Kidney tubule cell (primary cell): ENCODE data around the gene MYL3.

Source experiments
- DNase-seq: peaks from one replicate; pipeline ENCODE4 v3.0.0-alpha.2; 2018; ENCODE audit warnings: low spot score

The MYL3 gene

DNA sequence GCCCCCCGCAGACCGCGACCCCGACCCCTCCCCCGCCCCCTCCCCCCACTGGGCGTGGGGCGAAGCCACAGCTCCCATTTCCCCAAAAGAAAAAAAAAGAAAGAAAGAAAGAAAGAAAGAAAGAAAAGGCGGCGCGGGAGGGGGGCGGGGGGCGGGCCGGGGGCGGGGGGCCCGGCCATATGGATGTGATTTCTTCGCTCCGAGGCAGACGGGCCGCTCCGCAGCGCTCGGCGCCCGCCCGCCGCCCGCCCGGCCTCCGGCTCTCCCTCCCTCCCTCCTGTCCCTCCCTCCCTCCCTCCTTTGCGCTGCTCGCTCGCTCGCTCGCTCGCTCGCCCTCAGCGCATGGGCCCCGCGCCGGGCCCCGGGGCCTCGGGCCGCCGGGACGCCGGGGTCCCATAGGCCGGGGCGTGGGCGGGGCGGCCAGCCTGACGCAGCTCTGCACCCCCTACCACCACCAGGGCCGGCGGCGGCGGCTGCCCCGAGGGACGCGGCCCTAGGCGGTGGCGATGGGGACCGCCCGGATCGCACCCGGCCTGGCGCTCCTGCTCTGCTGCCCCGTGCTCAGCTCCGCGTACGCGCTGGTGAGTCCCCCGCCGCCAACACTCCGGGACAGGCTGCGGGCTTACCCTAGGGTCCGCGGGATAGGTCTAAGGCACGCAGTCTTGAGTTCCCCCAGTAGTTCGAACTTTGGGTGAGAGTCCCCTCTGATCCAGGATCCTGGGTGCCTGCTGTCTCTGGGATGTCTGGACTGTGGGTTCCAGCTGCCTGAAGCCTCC is 20.0 kb upstream of the MYL3 start:
- DNase-seq, result peak; percentile 39

GRCh38 chr3:46882377-46883053 is 19.3 kb upstream of the MYL3 start:
- DNase-seq, result peak; percentile 43

GRCh38 chr3:46881596-46882376 is 18.5 kb upstream of the MYL3 start:
- DNase-seq, result peak; percentile 32

- DNase-seq, result no peak
Measured at GRCh38 chr3:46880884-46881595, 17.8 kb upstream of the MYL3 start.

GRCh38 chr3:46878781-46879436 is 15.7 kb upstream of the MYL3 start:
- DNase-seq, result peak; percentile 95

GRCh38 chr3:46877406-46878125 is 14.3 kb upstream of the MYL3 start, which contains the start of gene PTH1R:
Gene PTH1R, plus strand, starts transcription at chr3:46877721. Its CDS starts 5,839 bp downstream, at chr3:46883560.
- peak; percentile 38 for DNase-seq

DNA sequence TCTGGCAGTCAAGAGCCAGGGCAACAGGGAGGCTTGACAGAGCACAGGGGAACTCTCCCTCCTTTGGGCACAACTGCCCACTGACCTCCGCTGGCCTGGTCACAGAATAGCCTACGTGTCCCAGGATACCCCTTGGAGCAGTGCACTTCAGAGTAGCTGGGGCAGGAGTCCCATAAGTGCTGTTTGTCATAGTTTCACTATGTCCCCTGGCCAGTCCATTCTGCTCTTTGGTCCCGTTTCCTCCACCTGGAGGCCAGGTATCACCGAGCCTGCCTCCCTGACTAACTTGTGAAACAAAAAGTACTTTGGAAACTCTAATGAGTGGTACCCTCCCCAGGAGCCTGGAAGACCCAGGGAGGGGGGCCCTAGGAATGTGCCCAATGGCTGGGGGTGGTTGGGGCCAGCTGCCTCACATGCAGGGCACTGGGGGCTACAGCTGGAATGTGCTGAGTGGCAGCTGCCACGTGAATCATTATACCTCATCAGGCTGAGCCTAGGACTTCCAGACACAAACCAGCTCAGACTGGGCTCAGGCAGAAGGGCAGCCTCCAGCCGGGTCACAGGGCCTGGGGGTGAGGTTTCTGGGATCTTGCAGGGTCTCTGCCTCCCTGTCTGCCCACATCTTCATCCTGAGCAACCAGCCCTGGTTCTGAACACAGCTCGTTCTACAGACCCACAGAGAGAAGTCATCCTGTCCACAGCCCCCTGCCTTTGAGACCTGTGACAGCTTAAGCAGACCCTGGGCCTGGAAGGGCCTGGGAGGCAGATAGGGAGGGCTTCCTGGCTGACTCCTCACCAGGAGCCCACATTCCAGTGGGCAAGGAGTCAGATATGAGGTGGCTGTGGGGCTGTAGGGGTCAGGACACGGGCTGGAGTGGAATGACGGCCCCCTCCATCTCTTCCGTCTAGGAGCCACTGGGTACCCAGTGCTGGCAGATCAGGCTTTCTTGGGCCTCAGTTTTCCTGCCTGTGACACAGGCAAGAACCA is 13.4 kb upstream of the MYL3 start:
- peak; percentile 86 for DNase-seq

GRCh38 chr3:46875560-46875959 is 12.3 kb upstream of the MYL3 start:
- DNase-seq, result no peak

- no peak for DNase-seq
Measured at GRCh38 chr3:46874430-46874829, 11.2 kb upstream of the MYL3 start.

- no peak for DNase-seq
Measured at GRCh38 chr3:46873521-46873920, 10.3 kb upstream of the MYL3 start.

DNA sequence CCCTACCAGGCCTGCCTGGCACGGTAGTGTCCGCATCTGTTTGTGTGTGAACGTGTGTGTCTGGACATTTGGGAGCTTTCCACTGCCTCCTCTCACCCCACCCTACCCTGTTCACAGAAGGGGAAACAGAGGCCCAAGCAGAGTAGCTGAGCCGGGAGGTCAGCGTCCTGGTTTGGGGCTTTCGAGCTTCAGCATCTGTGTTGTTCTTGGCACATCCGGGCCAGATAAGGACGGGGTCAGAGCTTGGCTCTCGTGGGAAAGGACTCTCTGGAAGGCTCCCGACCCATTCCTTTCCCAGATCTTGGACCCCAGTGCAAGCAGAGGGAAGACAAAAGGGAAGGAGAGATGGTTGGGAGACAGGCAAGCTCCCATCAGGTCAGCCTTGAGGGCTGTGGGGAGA is 8.0 kb upstream of the MYL3 start:
- DNase-seq, result no peak

- DNase-seq, result no peak
Measured at GRCh38 chr3:46870651-46871050, 7.4 kb upstream of the MYL3 start.

- DNase-seq, result no peak
Measured at GRCh38 chr3:46869440-46869839, 6.2 kb upstream of the MYL3 start.

GRCh38 chr3:46868948-46869347 is 5.7 kb upstream of the MYL3 start:
- no peak for DNase-seq

GRCh38 chr3:46868287-46868686 is 5.0 kb upstream of the MYL3 start:
- no peak for DNase-seq

- no peak for DNase-seq
Measured at GRCh38 chr3:46867550-46867898, 4.3 kb upstream of the MYL3 start.

- DNase-seq, result peak; percentile 45
Measured at GRCh38 chr3:46866720-46867549, 3.7 kb upstream of the MYL3 start.

DNA sequence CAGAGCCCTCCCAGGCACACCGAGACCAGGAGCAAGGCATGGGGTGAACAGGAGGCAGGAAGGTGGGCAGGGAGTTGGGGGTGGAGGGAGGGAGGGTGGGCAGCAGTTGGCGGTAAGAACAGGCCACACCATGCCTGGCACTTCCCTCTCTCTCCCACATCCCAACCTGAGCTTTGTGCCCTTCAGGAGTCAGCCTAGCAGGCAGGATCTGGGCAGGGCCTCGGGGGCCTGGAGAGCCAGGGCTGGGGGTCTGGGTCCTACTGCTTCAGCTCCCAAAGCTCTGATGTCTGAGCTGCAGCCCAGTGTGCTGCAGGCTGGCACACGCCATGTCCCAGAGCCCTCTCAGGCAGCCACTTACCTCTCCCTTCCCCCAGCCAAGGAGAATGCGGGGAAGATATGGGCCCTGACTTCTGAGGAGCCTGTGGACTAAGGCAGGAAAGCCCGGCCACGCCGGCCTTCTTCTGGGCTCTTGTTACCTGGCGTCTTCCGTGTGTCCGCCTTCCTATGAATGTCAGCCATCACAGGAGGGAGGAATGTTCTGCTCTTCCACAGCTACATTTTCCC is 2.9 kb upstream of the MYL3 start:
- no peak for DNase-seq
